ENCODE measurements around the gene ATF2.

Gene ATF2

GRCh38 chr2:175035806-175036205 lies 132.2 kb downstream of the ATF2 start:
- TF ChIP-seq CTCF (IDR thresholded peaks at IDR 0.05) = no peak

GRCh38 chr2:175034716-175035115 lies 133.3 kb downstream of the ATF2 start:
- no peak for TF ChIP-seq CTCF (IDR thresholded peaks at IDR 0.05)

GRCh38 chr2:175030380-175031271 lies 137.4 kb downstream of the ATF2 start:
- peak; percentile 48 for TF ChIP-seq CTCF (IDR thresholded peaks at IDR 0.05)

GRCh38 chr2:175027755-175028154 lies 140.2 kb downstream of the ATF2 start:
- no peak for TF ChIP-seq CTCF (IDR thresholded peaks at IDR 0.05)

- TF ChIP-seq CTCF (IDR thresholded peaks at IDR 0.05) = no peak
Observed at GRCh38 chr2:175026385-175026784, 141.6 kb downstream of the ATF2 start.

GRCh38 chr2:175025946-175026345 lies 142.1 kb downstream of the ATF2 start:
- no peak for TF ChIP-seq CTCF (IDR thresholded peaks at IDR 0.05)

- no peak for TF ChIP-seq CTCF (IDR thresholded peaks at IDR 0.05)
Observed at GRCh38 chr2:175025233-175025632, 142.8 kb downstream of the ATF2 start.
